Activated CD8-positive, alpha-beta T cell treated with anti-CD3 and anti-CD28 coated beads for 36 hours (primary cell): ENCODE results near the gene ATG2B. TPM values are rescaled to one million over a fixed set of nuclear protein-coding genes. Genes with fewer than 3 reads are reported as not detected.

Experiments used
- ATAC-seq: fragments of 200-7000 bp; cut with Tn5 transposase; one replicate; pipeline ENCODE4 v1.10.0; 2021; ENCODE audit warnings: mild to moderate bottlenecking, moderate library complexity
- CTCF ChIA-PET: fragments of 350-600 bp; sonication (Branson Sonifier 250); formaldehyde crosslinking; loops from one replicate; lab custom pipeline; 2021; ENCODE audit warnings: antibody characterized with exemption; lab: Charles Lee
- POLR2A ChIA-PET: fragments of 350-600 bp; sonication (Branson Sonifier 250); formaldehyde crosslinking; loops from one replicate; lab custom pipeline; 2021; ENCODE audit warnings: antibody characterized with exemption; lab: Charles Lee
- DNase-seq: peaks from one replicate; pipeline ENCODE4 v3.0.0-alpha.2; 2020
- H3K27ac Mint-ChIP-seq: one replicate; pipeline ENCODE4 v1.8.0; 2021; ENCODE audit warnings: mild to moderate bottlenecking, mixed read lengths
- H3K27me3 Mint-ChIP-seq: one replicate; pipeline ENCODE4 v1.8.0; 2021; ENCODE audit warnings: mixed read lengths
- H3K36me3 Mint-ChIP-seq: one replicate; pipeline ENCODE4 v1.8.0; 2021; ENCODE audit warnings: low read depth, mixed read lengths
- H3K4me1 Mint-ChIP-seq: one replicate; pipeline ENCODE4 v1.8.0; 2021; ENCODE audit warnings: low read depth, mixed read lengths
- H3K4me3 Mint-ChIP-seq: one replicate; pipeline ENCODE4 v1.8.0; 2021; ENCODE audit warnings: mild to moderate bottlenecking, moderate library complexity, mixed read lengths
- H3K9me3 Mint-ChIP-seq: one replicate; pipeline ENCODE4 v1.8.0; 2021; ENCODE audit warnings: mixed read lengths
- intact Hi-C: fragments of 100-400 bp; cut with micrococcal nuclease; formaldehyde crosslinking; loops from one replicate; pipeline ENCODE4 v1.10.0; 2022
- total RNA-seq, 2 experiments: library from RNA; stranded (reverse); gene quantifications; one replicate each; pipeline ENCODE4 v1.2.3, GENCODE V29; 2021
- TF ChIP-seq, protein P1 (sequence below): fragments of 200-600 bp; IDR thresholded peaks from one replicate; pipeline ENCODE4 v1.8.0; 2022; ENCODE audit warnings: antibody characterized with exemption, mild to moderate bottlenecking

Gene ATG2B
- total RNA-seq, 2 experiments from 2014 or later, result 12.9 to 13.3 TPM

DNA sequence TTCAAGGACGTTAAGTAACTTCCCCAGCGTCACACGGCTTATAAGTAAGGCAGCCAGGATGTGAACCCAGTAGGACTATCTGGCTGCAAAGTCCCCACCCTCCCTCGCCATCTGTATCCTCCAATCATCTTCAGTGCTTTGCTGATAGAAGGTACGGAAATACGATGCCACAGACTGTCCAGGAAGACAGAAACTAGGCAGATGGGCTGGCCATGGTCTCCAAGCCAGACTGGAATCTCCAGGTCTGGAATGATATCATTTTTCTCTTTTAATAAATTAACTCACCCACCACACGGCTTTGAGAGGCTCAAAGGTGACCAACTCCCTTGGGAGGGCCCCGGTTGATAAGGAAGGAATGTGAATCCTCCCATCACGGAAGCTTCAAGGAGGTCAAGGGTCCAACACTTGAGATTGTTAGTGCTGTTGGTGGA is 123.4 kb downstream of the ATG2B start:
- H3K4me3 Mint-ChIP-seq, result no peak overlapping the region
- no peak overlapping the region for H3K27ac Mint-ChIP-seq
- ChIA-PET POLR2A (no interaction called here), CTCF (no interaction called here)
- no peaks in the 10 kb centered on the region for H3K36me3 Mint-ChIP-seq
- ATAC-seq (no peak), DNase-seq (no peak)
- intact Hi-C loops, result no loop called here
- H3K9me3 Mint-ChIP-seq, result no peaks in the 10 kb centered on the region
- H3K4me1 Mint-ChIP-seq, result no peaks in the 10 kb centered on the region
- TF ChIP-seq, protein P1, sequence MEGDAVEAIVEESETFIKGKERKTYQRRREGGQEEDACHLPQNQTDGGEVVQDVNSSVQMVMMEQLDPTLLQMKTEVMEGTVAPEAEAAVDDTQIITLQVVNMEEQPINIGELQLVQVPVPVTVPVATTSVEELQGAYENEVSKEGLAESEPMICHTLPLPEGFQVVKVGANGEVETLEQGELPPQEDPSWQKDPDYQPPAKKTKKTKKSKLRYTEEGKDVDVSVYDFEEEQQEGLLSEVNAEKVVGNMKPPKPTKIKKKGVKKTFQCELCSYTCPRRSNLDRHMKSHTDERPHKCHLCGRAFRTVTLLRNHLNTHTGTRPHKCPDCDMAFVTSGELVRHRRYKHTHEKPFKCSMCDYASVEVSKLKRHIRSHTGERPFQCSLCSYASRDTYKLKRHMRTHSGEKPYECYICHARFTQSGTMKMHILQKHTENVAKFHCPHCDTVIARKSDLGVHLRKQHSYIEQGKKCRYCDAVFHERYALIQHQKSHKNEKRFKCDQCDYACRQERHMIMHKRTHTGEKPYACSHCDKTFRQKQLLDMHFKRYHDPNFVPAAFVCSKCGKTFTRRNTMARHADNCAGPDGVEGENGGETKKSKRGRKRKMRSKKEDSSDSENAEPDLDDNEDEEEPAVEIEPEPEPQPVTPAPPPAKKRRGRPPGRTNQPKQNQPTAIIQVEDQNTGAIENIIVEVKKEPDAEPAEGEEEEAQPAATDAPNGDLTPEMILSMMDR, result no peak
- peaks cover 4% of the 10 kb centered on the region for H3K27me3 Mint-ChIP-seq

DNA sequence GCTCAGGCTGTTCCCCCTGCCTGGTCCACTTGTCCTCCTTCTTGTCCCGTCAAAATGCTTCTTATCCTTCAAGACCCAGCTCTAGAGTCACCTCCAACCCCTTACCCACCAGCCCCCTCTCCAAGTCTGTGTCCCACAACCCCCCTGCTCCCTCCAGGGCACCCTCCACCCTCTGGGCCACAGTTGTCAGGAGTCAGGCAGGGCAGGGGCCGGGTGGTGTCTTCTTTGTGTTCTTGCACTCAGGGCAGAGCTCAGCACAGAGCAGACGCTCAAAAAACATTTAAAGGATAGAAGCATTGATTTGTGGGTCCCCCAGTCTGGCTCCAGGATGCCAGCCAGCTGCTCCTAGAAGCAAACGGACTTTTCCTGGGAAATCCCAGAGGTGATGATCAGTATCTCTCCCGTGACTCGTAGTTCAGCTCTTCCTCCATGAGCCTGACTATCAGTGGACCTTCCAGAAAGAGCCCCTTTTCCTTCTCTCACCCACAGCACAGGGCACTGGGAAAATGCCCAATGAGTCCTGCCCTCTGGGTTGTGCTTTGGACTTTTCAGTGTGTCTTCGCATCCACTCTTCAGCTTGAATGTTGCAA is 124.4 kb downstream of the ATG2B start:
- intact Hi-C loops, result no loop called here
- CTCF ChIA-PET, result no interaction called here
- POLR2A ChIA-PET, result no interaction called here
- DNase-seq, result no peak
- Mint-ChIP-seq H3K4me3 (no peak overlapping the region), H3K4me1 (no peaks in the 10 kb centered on the region), H3K27me3 (peaks cover 6% of the 10 kb centered on the region), H3K36me3 (no peaks in the 10 kb centered on the region), H3K9me3 (no peaks in the 10 kb centered on the region), H3K27ac (no peak overlapping the region)
- no peak for ATAC-seq
- TF ChIP-seq, protein P1, result no peak

DNA sequence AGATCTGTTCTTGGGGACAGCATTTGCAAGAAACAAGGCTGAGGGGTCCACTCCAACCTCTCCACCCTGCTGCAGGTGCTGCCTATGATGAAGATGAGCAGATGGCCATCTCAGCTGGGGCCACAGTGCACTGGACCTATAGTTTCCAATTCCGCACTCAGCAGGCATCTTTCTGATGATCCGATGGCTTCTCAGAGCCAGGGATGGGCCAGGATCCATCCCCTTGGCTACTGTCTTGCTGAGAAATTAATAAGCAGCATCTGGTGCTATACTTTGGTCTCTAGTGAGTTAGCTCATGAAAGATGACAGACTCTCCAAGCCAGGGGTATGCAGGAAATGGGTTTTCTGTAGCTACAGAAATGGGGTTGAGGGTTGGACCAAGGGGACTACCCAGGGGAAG is 125.5 kb downstream of the ATG2B start:
- TF ChIP-seq, protein P1, result no peak
- no peaks in the 10 kb centered on the region for H3K36me3 Mint-ChIP-seq
- CTCF ChIA-PET, result no interaction called here
- intact Hi-C loops, result no loop called here
- DNase-seq (no peak), ATAC-seq (no peak)
- no peaks in the 10 kb centered on the region for H3K9me3 Mint-ChIP-seq
- peaks cover 6% of the 10 kb centered on the region for H3K27me3 Mint-ChIP-seq
- H3K27ac Mint-ChIP-seq, result no peak overlapping the region
- H3K4me1 Mint-ChIP-seq, result no peaks in the 10 kb centered on the region
- no peak overlapping the region for H3K4me3 Mint-ChIP-seq
- POLR2A ChIA-PET, result no interaction called here

DNA sequence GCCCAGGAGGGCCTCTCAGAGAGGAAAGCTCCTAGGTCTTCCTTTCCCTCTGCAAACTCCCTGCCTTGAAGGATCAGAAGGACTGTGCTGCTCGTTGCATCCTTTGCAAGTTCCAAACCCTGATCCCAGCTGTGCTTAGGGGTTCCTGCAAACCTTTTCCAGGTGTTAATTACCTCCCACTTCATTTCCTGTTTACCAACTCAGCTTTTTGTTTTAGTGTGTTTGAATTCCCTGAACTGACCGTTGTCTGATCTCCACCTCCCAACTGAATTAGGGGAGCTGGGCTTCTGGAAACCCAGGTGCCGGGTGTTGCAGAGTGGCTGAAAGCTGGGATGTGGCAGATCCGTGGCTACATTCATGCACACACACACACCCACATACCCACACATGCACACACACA is 127.7 kb downstream of the ATG2B start:
- CTCF ChIA-PET, result no interaction called here
- Mint-ChIP-seq H3K27ac (no peak overlapping the region), H3K36me3 (no peaks in the 10 kb centered on the region), H3K27me3 (peaks cover 6% of the 10 kb centered on the region), H3K4me1 (no peaks in the 10 kb centered on the region), H3K4me3 (no peak overlapping the region), H3K9me3 (no peaks in the 10 kb centered on the region)
- DNase-seq (no peak), ATAC-seq (no peak)
- TF ChIP-seq, protein P1, result no peak
- intact Hi-C loops, result no loop called here
- POLR2A ChIA-PET, result no interaction called here

DNA sequence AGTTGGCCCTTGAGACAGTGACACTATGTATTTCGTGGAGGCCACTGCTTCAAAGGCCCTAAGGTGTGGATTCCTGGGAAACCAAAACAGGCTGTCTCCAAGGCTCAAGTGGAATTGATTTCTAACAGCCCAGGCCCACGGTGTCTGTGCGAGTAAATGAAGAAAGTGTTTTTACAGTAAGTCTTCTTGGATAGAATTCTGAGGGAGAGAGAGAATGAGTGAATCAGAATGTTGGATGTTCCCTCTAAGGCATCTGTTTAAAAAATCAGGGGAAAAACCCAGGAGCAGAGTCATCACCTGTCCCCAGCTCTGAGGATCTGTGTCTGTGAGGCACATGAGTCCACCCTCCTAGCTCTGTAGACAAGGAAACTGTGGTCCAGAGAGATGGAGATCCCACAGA is 129.5 kb downstream of the ATG2B start:
- no peak for ATAC-seq
- H3K27ac Mint-ChIP-seq, result no peak overlapping the region
- H3K27me3 Mint-ChIP-seq, result peaks cover 5% of the 10 kb centered on the region
- CTCF ChIA-PET, result no interaction called here
- no peak overlapping the region for H3K4me3 Mint-ChIP-seq
- no peaks in the 10 kb centered on the region for H3K36me3 Mint-ChIP-seq
- no peaks in the 10 kb centered on the region for H3K4me1 Mint-ChIP-seq
- H3K9me3 Mint-ChIP-seq, result no peaks in the 10 kb centered on the region
- DNase-seq, result no peak
- intact Hi-C loops, result no loop called here
- TF ChIP-seq, protein P1, result no peak
- POLR2A ChIA-PET, result no interaction called here
